ENCODE data around the gene CAPN12.

DNA sequence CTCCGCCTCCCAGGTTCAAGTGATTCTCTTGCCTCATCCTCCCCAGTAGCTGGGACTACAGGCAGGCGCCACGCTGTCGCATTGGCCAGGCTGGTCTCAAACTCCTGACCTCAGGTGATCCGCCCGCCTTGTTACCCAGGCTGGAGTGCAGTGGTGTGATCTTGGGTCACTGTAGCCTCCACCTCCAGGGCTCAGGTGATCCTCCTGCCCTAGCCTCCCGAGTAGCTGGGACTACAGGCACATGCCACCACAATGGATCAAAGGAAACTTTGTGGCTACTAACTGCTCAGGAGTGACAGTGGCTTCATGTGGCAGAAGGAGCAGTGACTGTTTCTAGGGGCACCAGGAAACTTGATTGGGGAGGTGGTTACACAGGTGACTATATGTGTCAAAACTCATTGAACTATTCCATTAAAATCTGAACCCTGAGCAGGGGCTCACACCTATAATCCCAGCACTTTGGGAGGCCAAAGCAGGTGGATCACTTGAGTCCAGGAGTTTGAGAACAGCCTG, 41.0 kb upstream of the CAPN12 start:
- no peak for TF ChIP-seq POLR2A (IDR thresholded peaks at IDR 0.05; ENCODE audit: low read length)
- no peak for TF ChIP-seq GATA1 (IDR thresholded peaks at IDR 0.05; ENCODE audit: low read depth, low read length)
